ENCODE data around the gene PDIA5.

DNA sequence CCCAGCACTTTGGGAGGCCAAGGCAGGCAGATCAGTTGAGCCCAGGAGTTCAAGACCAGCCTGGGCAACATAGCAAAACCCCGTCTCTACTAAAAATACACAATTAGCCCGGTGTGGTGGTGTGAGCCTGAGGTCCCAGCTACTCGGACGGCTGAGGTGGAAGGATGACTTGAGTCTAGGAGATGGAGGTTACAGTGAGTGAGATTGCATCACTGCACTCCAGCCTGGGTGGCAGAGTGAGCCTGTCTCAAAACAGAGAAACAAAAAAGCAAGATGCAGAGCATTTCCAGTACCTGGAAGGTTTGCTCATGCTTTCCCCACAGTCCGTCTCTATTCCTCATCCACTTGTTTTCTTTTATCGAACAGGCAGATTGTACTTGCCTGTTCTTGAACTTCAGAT lies 3.8 kb upstream of the PDIA5 start:
- TF ChIP-seq, protein P1, sequence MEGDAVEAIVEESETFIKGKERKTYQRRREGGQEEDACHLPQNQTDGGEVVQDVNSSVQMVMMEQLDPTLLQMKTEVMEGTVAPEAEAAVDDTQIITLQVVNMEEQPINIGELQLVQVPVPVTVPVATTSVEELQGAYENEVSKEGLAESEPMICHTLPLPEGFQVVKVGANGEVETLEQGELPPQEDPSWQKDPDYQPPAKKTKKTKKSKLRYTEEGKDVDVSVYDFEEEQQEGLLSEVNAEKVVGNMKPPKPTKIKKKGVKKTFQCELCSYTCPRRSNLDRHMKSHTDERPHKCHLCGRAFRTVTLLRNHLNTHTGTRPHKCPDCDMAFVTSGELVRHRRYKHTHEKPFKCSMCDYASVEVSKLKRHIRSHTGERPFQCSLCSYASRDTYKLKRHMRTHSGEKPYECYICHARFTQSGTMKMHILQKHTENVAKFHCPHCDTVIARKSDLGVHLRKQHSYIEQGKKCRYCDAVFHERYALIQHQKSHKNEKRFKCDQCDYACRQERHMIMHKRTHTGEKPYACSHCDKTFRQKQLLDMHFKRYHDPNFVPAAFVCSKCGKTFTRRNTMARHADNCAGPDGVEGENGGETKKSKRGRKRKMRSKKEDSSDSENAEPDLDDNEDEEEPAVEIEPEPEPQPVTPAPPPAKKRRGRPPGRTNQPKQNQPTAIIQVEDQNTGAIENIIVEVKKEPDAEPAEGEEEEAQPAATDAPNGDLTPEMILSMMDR (conservative IDR thresholded peaks at IDR 0.05; ENCODE audit: low read depth, low read length) = no peak
- no peak for TF ChIP-seq EZH2 (IDR thresholded peaks at IDR 0.05; ENCODE audit: borderline replicate concordance, low read depth, low read length, poor library complexity, severe bottlenecking)

Data from A673 (cell line).